MM.1S (cell line): ENCODE results near the gene IFTAP.

Source experiments
- DNase-seq: peaks from one replicate; pipeline ENCODE4 v3.0.0-alpha.2; 2015
- H2AFZ ChIP-seq: fragments of 300-600 bp; sonication (generic); 2 replicates; pipeline ENCODE4 v1.6.0; 2016; ENCODE audit warnings: antibody characterized with exemption, low read length
- H3F3A ChIP-seq: fragments of 300-600 bp; sonication (generic); 2 replicates; pipeline ENCODE4 v1.6.1; 2016; ENCODE audit warnings: mild to moderate bottlenecking, antibody characterized with exemption, low read length, moderate library complexity, mixed read lengths; ENCODE audit not compliant: insufficient read depth
- H3K27ac ChIP-seq: fragments of 300-600 bp; sonication (generic); 2 replicates; pipeline ENCODE4 v1.5.1; 2016; ENCODE audit warnings: mild to moderate bottlenecking, low read length
- H3K27me3 ChIP-seq: fragments of 300-600 bp; sonication (generic); replicated peaks from 2 replicates; pipeline ENCODE4 v1.6.0; 2016; ENCODE audit warnings: low read length; ENCODE audit not compliant: insufficient read depth
- H3K36me3 ChIP-seq: fragments of 300-600 bp; sonication (generic); replicated peaks from 2 replicates; pipeline ENCODE4 v1.6.1; 2016; ENCODE audit warnings: mild to moderate bottlenecking, low read length, mixed read lengths; ENCODE audit not compliant: insufficient read depth
- H3K4me1 ChIP-seq: fragments of 300-600 bp; sonication (generic); 2 replicates; pipeline ENCODE4 v1.6.1; 2016; ENCODE audit warnings: low read length, mixed read lengths
- H3K4me2 ChIP-seq: fragments of 300-600 bp; sonication (generic); 2 replicates; pipeline ENCODE4 v1.6.0; 2016; ENCODE audit warnings: low read depth, low read length
- H3K4me3 ChIP-seq: fragments of 300-600 bp; sonication (generic); 2 replicates; pipeline ENCODE4 v1.5.1; 2016; ENCODE audit warnings: low read length, mixed read lengths
- H3K79me2 ChIP-seq: fragments of 300-600 bp; sonication (generic); 2 replicates; pipeline ENCODE4 v1.6.1; 2016; ENCODE audit warnings: mixed run types, low read length, mixed read lengths
- H3K9ac ChIP-seq: fragments of 300-600 bp; sonication (generic); 2 replicates; pipeline ENCODE4 v1.6.1; 2016; ENCODE audit warnings: low read length, mixed read lengths
- H3K9me2 ChIP-seq: fragments of 300-600 bp; sonication (generic); replicated peaks from 2 replicates; pipeline ENCODE4 v1.6.1; 2016; ENCODE audit warnings: mild to moderate bottlenecking, low read length, mixed read lengths; ENCODE audit not compliant: insufficient read depth
- H3K9me3 ChIP-seq: fragments of 300-600 bp; sonication (generic); replicated peaks from 2 replicates; pipeline ENCODE4 v1.6.1; 2016; ENCODE audit warnings: mild to moderate bottlenecking, low read length, mixed read lengths; ENCODE audit not compliant: insufficient read depth
- H4K20me1 ChIP-seq: fragments of 300-600 bp; sonication (generic); 2 replicates; pipeline ENCODE4 v1.6.1; 2016; ENCODE audit warnings: mild to moderate bottlenecking, low read length, moderate library complexity, mixed read lengths; ENCODE audit not compliant: insufficient read depth
- CTCF ChIP-seq: fragments of 300-600 bp; sonication (generic); IDR thresholded peaks from 2 replicates; pipeline ENCODE4 v1.5.1; 2016; ENCODE audit warnings: antibody characterized with exemption, low read length, mixed read lengths
- EZH2 ChIP-seq: fragments of 300-600 bp; sonication (generic); optimal IDR thresholded peaks from 2 replicates; pipeline ENCODE3; 2017; ENCODE audit warnings: low read depth, mild to moderate bottlenecking, antibody characterized with exemption, low read length, mixed read lengths
- EZH2phosphoT487 ChIP-seq: fragments of 300-600 bp; sonication (generic); IDR thresholded peaks from 2 replicates; pipeline ENCODE4 v1.6.1; 2018; ENCODE audit warnings: antibody characterized with exemption, low read length

The IFTAP gene

GRCh38 chr11:36688571-36689291 lies 94.4 kb downstream of the IFTAP start:
- no peak overlapping the region for H2AFZ ChIP-seq
- H4K20me1 ChIP-seq, result no peaks in the 10 kb centered on the region
- H3K4me3 ChIP-seq, result no peak overlapping the region
- H3F3A ChIP-seq, result no peaks in the 10 kb centered on the region
- no peaks in the 10 kb centered on the region for H3K27me3 ChIP-seq
- no peaks in the 10 kb centered on the region for H3K79me2 ChIP-seq
- DNase-seq, result no peak
- H3K27ac ChIP-seq, result no peak overlapping the region
- no peak overlapping the region for H3K9ac ChIP-seq
- H3K9me3 ChIP-seq, result no peaks in the 10 kb centered on the region
- H3K9me2 ChIP-seq, result no peaks in the 10 kb centered on the region
- no peaks in the 10 kb centered on the region for H3K36me3 ChIP-seq
- TF ChIP-seq EZH2, result no peak
- no peak for TF ChIP-seq CTCF
- no peak for TF ChIP-seq EZH2phosphoT487
- H3K4me2 ChIP-seq, result no peak overlapping the region
- H3K4me1 ChIP-seq, result no peaks in the 10 kb centered on the region

DNA sequence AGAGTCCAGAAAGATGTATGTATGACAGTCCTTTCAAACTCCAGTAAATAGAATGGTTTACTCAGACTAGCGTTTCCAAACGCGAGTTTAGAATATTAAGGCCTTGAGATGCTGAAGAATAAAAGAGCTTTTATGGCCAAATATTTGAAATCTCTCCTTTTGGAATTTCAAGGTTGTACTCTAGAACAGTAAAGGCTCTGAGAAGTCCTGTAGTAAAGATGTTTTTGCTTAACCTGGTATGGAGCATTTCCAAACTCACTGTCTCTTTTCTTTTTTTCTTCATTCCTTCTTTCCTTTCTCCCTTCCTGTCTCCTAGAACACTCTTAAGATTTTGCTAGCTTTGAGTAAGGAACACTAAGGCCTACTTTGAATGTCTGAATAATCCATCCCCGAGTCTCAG lies 95.1 kb downstream of the IFTAP start:
- no peaks in the 10 kb centered on the region for H3K27me3 ChIP-seq
- H3F3A ChIP-seq, result no peaks in the 10 kb centered on the region
- no peak overlapping the region for H3K4me3 ChIP-seq
- H3K4me2 ChIP-seq, result no peak overlapping the region
- H3K27ac ChIP-seq, result no peak overlapping the region
- TF ChIP-seq EZH2, result no peak
- no peak for TF ChIP-seq CTCF
- TF ChIP-seq EZH2phosphoT487, result no peak
- no peak for DNase-seq
- H4K20me1 ChIP-seq, result no peaks in the 10 kb centered on the region
- no peaks in the 10 kb centered on the region for H3K79me2 ChIP-seq
- H3K4me1 ChIP-seq, result no peaks in the 10 kb centered on the region
- no peaks in the 10 kb centered on the region for H3K9me3 ChIP-seq
- no peak overlapping the region for H2AFZ ChIP-seq
- H3K9ac ChIP-seq, result no peak overlapping the region
- no peaks in the 10 kb centered on the region for H3K36me3 ChIP-seq
- H3K9me2 ChIP-seq, result no peaks in the 10 kb centered on the region

DNA sequence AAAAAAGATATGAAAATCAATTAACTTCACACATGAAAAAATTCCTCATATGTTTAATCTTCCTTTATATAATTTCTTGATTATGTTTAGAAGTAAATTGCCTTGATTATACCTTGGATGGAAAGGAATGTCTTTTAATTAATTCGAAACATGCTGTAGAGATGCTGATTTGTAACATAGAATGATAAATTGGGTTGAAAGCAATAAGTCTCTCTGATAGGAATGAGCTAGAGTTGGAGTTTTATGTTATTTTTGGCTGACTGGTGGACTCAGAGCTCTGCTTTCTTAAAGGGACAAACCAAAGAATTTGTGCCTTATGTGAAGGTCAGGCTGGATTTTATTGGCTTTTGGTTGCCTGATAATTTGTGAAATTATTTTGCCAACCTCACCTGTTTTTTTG lies 98.4 kb downstream of the IFTAP start:
- no peak overlapping the region for H2AFZ ChIP-seq
- H3F3A ChIP-seq, result no peaks in the 10 kb centered on the region
- H3K9me3 ChIP-seq, result no peaks in the 10 kb centered on the region
- no peaks in the 10 kb centered on the region for H3K79me2 ChIP-seq
- H3K27ac ChIP-seq, result no peak overlapping the region
- H3K4me2 ChIP-seq, result no peak overlapping the region
- H3K4me3 ChIP-seq, result no peak overlapping the region
- no peaks in the 10 kb centered on the region for H3K27me3 ChIP-seq
- no peaks in the 10 kb centered on the region for H3K9me2 ChIP-seq
- H4K20me1 ChIP-seq, result no peaks in the 10 kb centered on the region
- TF ChIP-seq CTCF, result no peak
- TF ChIP-seq EZH2phosphoT487, result no peak
- no peak for TF ChIP-seq EZH2
- H3K9ac ChIP-seq, result no peak overlapping the region
- no peak for DNase-seq
- no peaks in the 10 kb centered on the region for H3K36me3 ChIP-seq
- H3K4me1 ChIP-seq, result no peaks in the 10 kb centered on the region
